DMS53 treated with DMSO at 0.1 percent for 48 hours (cell line): ENCODE measurements around the gene CCDC30.
"Not testable (repeated sequence)": the region's sequence is repeated elsewhere in the genome, so short reads cannot be mapped to it uniquely, and the experiment has no call there.

ENCODE experiments used
- DNase-seq: peaks from one replicate; lab custom pipeline; 2025; ENCODE audit not compliant: unreplicated experiment; lab: John Stamatoyannopoulos, UW

Gene CCDC30

DNA sequence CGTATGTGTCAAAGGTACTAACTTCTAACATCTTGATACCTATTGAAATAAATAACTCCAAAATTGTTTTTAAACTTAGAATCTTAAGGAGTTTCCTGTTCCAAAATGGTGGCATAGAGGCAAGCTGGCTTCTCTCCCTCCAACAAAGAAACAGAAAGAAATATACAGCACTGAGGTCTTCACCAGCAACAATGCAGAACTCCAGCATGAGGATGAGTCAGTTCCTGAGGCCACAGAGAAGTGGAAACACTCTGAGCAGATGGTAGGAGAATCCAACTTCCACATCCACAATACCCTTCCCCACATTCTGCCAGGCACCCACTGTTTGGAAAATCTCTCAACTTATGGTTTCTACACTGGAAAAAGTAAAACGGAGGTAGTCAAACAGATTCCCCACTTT, 183.0 kb downstream of the CCDC30 start:
- no peak for DNase-seq

DNA sequence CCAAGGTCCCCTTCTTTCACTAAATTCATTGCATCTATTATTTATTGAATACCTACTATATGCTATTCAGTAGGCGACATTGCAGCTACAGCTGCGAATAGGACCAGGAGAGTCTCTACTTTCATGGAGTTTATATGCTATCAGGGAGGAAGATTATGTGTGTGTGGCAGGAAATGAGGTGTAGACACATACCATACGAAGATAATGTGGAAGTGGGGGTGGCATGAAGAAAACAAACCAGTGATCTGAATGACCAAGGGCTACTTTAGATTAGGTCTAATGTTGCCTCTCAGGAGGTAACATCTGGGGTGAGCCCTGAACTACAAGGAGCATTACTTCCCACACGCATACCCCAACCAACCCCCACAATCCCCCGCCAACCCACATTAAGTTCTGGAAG, 194.1 kb downstream of the CCDC30 start:
- no peak for DNase-seq

- DNase-seq, result peak; percentile 92
These were observed 195.1 kb downstream of the CCDC30 start, which contains the start of gene PPIH for GRCh38 chr1:42657981-42658876. PPIH (plus strand) TSS chr1:42658423; CDS start chr1:42658447, 24 bp downstream.

DNA sequence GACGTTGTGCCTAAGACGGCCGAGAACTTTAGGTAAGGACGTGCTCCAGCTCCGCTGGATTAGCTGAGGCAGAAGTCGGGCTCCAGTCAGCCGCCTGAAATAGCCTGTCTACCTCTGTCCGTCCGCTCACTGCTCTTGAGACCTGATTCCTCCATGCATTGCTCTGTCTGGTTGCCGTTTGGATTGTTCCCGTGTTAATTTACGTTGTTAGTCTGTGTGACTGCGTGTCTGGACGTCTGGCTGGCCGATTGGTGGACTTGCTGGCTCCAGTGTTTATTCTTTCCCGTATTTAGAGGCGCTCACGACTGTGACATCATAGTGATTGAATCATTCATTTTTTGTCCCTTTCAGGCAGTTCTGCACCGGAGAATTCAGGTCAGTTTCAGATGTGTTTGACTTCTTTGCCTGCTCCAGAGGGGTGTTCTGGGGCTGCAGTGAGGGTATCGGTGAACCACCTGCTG, 195.8 kb downstream of the CCDC30 start:
- no peak for DNase-seq

DNA sequence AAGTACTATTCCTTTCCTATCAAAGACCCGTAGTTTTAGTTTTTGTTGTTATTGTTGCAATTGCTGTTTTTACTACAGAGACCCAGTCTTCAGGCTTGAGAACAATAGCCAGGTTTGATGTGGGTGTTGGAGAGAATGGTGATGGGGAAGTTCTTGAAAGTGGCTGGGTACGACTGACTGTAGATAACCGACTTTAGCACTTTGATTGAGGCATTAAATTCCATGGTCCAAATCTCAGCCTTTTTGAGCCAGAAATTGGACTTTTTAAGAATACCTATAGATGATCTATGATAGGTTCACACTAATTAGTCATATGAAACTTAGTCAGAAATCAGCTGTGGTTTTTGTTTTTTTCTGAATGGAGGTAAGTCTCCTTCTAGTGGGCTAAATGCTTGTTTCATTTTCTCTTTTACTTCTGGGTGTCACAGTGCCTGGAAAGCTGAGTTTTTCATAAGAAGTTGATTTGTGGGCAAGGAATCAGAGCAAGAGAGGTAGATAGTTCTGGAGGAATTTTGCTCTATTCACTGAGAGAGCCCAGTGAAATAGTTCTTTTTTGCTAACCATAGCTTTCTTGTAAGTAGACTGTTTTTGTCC, 197.9 kb downstream of the CCDC30 start:
- DNase-seq, result no peak

DNA sequence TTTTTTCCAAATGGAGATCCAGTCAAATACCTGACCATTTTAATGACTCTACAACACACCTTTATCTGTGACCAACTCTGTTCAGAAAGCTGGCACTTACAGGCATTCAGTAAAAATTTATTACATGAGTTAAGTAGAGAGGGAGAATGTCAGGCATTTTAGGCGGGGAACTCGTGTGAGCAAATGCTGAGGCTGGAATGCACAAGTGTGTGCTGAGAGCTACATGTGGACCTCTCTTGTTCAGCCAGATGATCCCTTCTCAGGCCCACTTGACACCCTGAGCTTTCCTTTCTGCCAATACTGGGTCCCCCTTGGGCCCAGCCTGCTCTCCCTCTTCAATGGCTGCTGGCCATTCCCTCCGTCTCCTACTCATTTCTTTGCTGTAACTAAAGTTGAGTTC, 206.8 kb downstream of the CCDC30 start:
- DNase-seq, result no peak

DNA sequence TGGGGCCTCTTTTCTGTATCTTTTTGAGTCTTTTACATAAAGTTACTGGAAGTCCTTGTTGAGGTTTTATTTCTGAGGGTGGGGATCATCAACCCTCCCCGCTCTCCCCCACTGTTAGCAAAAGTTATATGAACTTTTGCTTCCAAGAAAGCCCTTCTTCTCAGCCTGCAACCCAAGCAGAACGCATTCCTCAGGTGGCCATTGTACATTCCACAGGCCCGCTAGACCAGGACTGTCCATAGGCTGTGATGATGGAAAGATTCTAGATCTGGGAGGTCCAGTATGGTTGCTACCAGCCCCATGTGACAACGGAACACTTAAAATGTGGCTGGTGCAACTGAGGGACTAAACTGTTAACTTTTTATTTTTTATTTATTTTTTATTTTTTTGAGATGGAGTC, 207.3 kb downstream of the CCDC30 start:
- no peak for DNase-seq

GRCh38 chr1:42674214-42674613, 211.1 kb downstream of the CCDC30 start:
- no peak for DNase-seq

DNA sequence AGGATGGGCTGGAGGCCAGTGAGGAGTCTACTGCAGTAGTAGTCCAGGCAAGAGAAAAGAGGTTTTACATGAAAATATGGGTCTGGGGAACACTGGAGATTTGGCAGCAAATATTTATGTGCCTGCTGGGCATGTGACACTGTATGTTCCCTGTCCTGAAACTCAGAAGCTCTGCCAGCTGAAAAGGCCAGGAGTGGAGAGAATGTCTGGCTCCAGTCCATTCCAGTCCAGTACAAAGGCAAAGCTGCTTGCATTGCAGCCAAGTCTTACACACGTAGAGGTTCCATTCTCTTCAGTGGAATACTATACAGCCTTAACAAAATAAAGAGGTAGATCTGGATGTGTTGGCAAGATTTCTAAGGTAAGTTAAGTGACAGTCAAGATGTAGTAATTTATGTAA, 211.6 kb downstream of the CCDC30 start:
- DNase-seq, result no peak

DNA sequence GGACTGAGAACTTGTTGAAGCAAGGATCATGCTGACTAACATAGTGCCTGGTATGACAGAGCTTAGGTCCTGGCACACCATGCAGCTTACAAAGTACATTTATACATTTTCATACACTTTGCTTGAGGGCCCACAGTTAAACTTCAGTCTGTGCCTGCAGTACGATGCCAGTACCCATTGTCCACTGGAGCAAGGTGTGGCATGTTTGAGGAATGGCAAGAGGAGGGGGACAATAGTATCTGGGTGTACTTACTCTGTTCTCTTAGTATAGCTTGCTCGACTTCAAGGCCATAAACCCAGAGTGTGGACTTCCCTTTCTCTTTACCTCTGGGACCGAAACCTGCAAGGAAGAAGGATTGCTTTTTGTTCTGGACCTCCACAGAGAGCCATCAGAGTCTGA, 212.4 kb downstream of the CCDC30 start:
- DNase-seq, result no peak

DNA sequence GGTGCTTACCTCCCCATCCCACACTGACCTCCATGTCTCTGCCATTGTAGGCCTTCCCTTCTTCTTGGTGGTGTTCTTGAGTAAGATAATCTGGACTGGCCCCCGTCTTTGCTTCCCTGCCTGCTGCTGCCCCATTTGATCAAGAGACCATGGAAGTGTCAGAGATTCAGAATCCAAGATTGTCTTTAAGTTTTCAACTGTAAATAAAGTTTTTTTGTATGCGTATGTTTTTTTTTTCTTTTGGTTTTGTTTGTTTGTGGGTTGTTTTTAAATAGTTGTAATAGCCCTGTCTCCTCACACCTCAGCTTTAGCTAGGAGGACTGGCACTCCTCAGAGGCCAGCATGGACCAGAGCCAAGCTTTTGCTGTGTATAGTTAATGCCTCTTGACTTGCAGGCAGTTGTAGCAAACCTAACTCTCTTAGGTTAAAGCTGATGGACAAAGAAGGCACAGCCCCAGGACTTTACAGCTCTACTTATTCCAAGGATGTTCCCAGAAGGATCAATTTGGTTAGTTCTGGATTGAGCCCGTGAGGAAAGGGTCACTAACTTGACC, 213.5 kb downstream of the CCDC30 start:
- DNase-seq, result no peak

GRCh38 chr1:42679364-42679983, 216.4 kb downstream of the CCDC30 start:
- DNase-seq, result no peak

DNA sequence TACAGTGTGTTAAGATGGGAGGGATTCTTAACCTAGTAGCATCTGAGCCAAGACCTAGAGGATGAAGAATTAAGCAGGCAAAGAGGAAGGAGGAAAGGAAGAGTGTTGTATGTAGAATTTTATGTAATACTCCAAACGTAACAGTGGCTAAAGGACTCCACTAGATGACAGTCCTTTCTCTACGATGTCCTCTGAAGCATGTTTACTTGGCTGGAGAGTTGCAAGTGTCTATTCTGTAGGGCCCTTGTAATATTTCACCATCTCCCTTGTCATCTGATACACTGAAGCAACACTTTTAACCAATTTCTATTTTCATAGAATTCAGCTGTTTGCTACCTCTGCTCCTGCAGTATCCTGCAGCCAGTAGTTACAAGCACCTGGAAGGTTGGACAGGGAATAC, 217.0 kb downstream of the CCDC30 start:
- DNase-seq, result no peak

DNA sequence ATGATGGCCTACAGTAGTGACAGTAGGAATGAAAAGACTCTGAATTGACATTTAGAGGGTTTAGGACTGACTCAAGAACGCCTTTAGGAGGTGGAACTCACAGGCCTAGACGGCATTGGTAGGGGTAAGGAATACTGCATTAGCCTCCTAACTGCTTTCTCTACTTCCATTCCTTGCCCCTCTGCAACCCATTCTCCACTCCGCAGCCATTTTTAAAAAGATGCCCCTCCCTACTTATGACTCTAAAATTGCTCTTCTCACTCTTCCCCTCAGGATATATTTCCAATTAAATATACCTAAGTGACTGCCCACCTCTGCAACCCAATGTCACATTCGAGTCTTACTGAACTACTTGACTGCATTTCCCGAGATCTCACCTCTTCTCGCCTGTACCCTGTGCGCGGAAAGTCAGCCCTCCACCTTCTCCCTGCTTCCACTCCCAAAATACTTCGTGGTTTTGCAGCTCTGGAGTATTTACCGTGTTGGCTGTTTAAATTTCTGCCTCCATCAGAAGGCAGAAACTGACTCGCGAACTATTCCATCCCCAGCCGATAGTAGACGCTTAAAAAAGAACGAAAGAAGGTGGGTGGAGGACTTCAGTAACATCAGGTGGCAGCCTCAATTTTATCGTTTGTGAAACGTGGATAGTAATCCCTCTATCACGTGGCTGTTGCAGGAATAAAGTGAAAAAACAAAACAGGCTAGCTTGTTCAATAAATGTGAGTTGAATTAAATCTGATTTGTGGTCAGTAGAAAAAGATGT, 218.0 kb downstream of the CCDC30 start:
- DNase-seq, result no peak

DNA sequence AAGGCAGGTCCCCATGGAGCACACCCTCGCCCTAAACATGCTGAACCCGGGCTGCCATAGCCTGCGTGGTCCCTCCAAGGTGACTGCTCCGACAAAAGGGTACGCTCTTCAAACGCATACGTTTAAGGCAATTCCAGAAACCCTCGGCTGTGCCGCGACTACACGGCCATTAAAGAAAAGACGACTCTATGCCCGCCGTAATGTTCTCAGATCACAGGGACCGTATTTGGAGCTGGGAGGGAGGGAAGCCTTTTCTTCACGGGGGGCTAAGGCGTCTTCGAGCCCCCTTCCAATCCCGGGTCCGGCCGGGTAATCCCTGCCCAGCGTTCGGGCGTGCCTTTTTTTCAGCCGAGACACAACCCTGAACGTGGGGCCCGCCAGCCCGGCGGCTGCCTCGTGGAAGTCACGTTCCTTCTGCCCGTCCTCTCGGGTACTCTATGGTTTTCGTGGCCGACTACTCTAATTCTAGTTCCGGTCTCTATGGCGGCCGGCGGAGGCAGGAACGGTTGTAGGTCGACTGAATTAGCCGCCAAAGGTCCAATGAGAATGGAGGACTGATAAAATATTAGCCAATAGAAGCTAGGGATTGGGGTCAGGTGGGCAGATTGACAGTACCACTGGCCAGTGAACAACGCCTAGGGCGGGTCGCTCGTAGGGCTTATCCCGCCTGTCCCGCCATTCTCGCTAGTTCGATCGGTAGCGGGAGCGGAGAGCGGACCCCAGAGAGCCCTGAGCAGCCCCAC, 218.8 kb downstream of the CCDC30 start, which contains the start of gene YBX1:
Gene YBX1, plus strand, starts transcription at position 678 of the 743 bp plus-strand sequence. CDS start 148 bp downstream, outside the sequence.
- DNase-seq, result peak; percentile 98

DNA sequence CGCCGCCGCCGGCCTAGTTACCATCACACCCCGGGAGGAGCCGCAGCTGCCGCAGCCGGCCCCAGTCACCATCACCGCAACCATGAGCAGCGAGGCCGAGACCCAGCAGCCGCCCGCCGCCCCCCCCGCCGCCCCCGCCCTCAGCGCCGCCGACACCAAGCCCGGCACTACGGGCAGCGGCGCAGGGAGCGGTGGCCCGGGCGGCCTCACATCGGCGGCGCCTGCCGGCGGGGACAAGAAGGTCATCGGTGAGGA, 219.3 kb downstream of the CCDC30 start:
- DNase-seq, result not testable (repeated sequence)

GRCh38 chr1:42682739-42683531, 219.8 kb downstream of the CCDC30 start:
- DNase-seq, result peak; percentile 33

- DNase-seq, result no peak
These were observed 221.1 kb downstream of the CCDC30 start for GRCh38 chr1:42684139-42684538.

DNA sequence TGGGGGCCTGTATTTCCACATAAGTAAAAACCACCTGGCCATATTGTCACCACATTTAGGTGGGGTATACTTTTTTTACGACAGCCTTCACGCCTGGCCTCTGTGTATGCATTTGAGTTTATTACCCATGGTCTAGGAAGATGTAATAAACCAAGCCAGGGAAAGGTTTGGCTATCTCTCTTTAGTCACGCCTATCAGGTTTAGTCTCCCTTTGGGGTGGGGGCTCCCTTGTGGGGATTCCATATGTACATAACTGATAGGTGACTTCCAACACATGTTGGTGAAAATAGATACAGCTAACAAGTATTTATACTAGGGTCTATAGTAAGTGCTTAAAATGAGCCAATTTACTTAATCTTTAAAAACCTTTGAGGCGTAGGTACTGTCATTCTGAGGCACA, 223.3 kb downstream of the CCDC30 start:
- no peak for DNase-seq

GRCh38 chr1:42689912-42690311, 226.8 kb downstream of the CCDC30 start:
- DNase-seq, result no peak
